WTC11 (cell line): Measurements from ENCODE around the gene CCER1. TPM values are rescaled to one million over a fixed set of nuclear protein-coding genes. Genes with fewer than 3 reads are reported as not detected.

Experiments used
- ATAC-seq: fragments of 200-7000 bp; cut with Tn5 transposase; 2 replicates; pipeline ENCODE4 v1.10.0; 2021; ENCODE audit warnings: mild to moderate bottlenecking, moderate library complexity
- CTCF ChIA-PET: fragments of 300-600 bp; sonication (Branson Sonifier 250); formaldehyde crosslinking; loops from one replicate; lab custom pipeline; 2021; ENCODE audit warnings: antibody characterized with exemption; lab: Charles Lee
- POLR2A ChIA-PET: fragments of 350-600 bp; sonication (Branson Sonifier 250); formaldehyde crosslinking; loops from one replicate; lab custom pipeline; 2021; ENCODE audit warnings: antibody characterized with exemption; lab: Charles Lee
- DNase-seq: peaks from one replicate; pipeline ENCODE4 v3.0.0; 2021; ENCODE audit warnings: low spot score
- H3K27ac Mint-ChIP-seq: 2 replicates; pipeline ENCODE4 v1.8.0; 2021; ENCODE audit warnings: mixed read lengths
- H3K27me3 Mint-ChIP-seq: 2 replicates; pipeline ENCODE4 v1.8.0; 2021; ENCODE audit warnings: low read depth, mild to moderate bottlenecking, moderate library complexity, mixed read lengths
- H3K36me3 Mint-ChIP-seq: 2 replicates; pipeline ENCODE4 v1.8.0; 2021; ENCODE audit warnings: mixed read lengths
- H3K4me1 Mint-ChIP-seq: 2 replicates; pipeline ENCODE4 v1.8.0; 2022; ENCODE audit warnings: mixed read lengths
- H3K4me3 Mint-ChIP-seq: 2 replicates; pipeline ENCODE4 v1.8.0; 2021; ENCODE audit warnings: mild to moderate bottlenecking, moderate library complexity, mixed read lengths
- H3K9me3 Mint-ChIP-seq: 2 replicates; pipeline ENCODE4 v1.8.0; 2021; ENCODE audit warnings: mixed read lengths
- CTCF ChIP-seq: fragments of 200-600 bp; IDR thresholded peaks from 2 replicates; pipeline ENCODE4 v1.8.0; 2022; ENCODE audit warnings: antibody characterized with exemption
- E2F5 ChIP-seq: sonication (generic); formaldehyde crosslinking; IDR thresholded peaks from 2 replicates; pipeline ENCODE4 v1.8.1; 2022; ENCODE audit warnings: mild to moderate bottlenecking, moderate library complexity, missing genetic modification reagents
- GTF2I ChIP-seq: fragments of 250-450 bp; sonication (Bioruptor Pico); conservative IDR thresholded peaks from 2 replicates; pipeline ENCODE4 v1.4.0; 2021; ENCODE audit warnings: mild to moderate bottlenecking
- NFE2L1 ChIP-seq: sonication (generic); formaldehyde crosslinking; IDR thresholded peaks from 2 replicates; pipeline ENCODE4 v1.8.1; 2023; ENCODE audit warnings: missing genetic modification reagents
- RORB ChIP-seq: fragments of 250-450 bp; sonication (Bioruptor Pico); IDR thresholded peaks from 2 replicates; pipeline ENCODE4 v1.9.0; 2021; ENCODE audit warnings: mild to moderate bottlenecking
- SOX15 ChIP-seq: fragments of 250-450 bp; sonication (Bioruptor Pico); IDR thresholded peaks from 2 replicates; pipeline ENCODE4 v1.9.0; 2021; ENCODE audit warnings: mild to moderate bottlenecking
- TCF7 ChIP-seq: sonication (generic); formaldehyde crosslinking; IDR thresholded peaks from 2 replicates; pipeline ENCODE4 v1.8.0; 2022; ENCODE audit warnings: mild to moderate bottlenecking, low read depth, missing genetic modification reagents, moderate library complexity
- ZBTB21 ChIP-seq: sonication (generic); formaldehyde crosslinking; IDR thresholded peaks from 2 replicates; pipeline ENCODE4 v1.8.1; 2023; ENCODE audit warnings: mild to moderate bottlenecking, missing genetic modification reagents, borderline replicate concordance
- ZNF396 ChIP-seq: fragments of 250-450 bp; sonication (Bioruptor Pico); IDR thresholded peaks from 2 replicates; pipeline ENCODE4 v1.8.0; 2021; ENCODE audit warnings: mild to moderate bottlenecking, moderate library complexity, borderline replicate concordance
- ZNF532 ChIP-seq: fragments of 250-450 bp; sonication (Bioruptor Pico); IDR thresholded peaks from 2 replicates; pipeline ENCODE4 v1.9.0; 2021; ENCODE audit warnings: mild to moderate bottlenecking, borderline replicate concordance
- total RNA-seq: library from RNA; stranded (reverse); gene quantifications from 3 replicates; pipeline ENCODE4 v1.2.3, GENCODE V29; 2021
- TF ChIP-seq, protein P1 (sequence below): sonication (generic); formaldehyde crosslinking; IDR thresholded peaks from 2 replicates; pipeline ENCODE4 v1.8.0; 2022; ENCODE audit warnings: mild to moderate bottlenecking, missing genetic modification reagents
- TF ChIP-seq, protein P2 (sequence below): sonication (generic); formaldehyde crosslinking; IDR thresholded peaks from 2 replicates; pipeline ENCODE4 v1.8.1; 2023; ENCODE audit warnings: mild to moderate bottlenecking, moderate library complexity, missing genetic modification reagents
- TF ChIP-seq, protein P3 (sequence below): fragments of 250-450 bp; sonication (Bioruptor Pico); IDR thresholded peaks from 2 replicates; pipeline ENCODE4 v1.9.0; 2021; ENCODE audit warnings: moderate library complexity, mild to moderate bottlenecking, inconsistent platforms, borderline replicate concordance

Gene CCER1
- total RNA-seq, 1 experiment from 2014 or later, result not detected

GRCh38 chr12:90970471-90970870 lies 15.5 kb upstream of the CCER1 start:
- POLR2A ChIA-PET, result no interaction called here
- ATAC-seq (no peak), DNase-seq (no peak)
- no peaks in the 10 kb centered on the region for H3K36me3 Mint-ChIP-seq
- TF ChIP-seq, protein P1, sequence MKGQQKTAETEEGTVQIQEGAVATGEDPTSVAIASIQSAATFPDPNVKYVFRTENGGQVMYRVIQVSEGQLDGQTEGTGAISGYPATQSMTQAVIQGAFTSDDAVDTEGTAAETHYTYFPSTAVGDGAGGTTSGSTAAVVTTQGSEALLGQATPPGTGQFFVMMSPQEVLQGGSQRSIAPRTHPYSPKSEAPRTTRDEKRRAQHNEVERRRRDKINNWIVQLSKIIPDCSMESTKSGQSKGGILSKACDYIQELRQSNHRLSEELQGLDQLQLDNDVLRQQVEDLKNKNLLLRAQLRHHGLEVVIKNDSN (CRISPR knock-in tag), result no peak
- TF ChIP-seq, protein P2, sequence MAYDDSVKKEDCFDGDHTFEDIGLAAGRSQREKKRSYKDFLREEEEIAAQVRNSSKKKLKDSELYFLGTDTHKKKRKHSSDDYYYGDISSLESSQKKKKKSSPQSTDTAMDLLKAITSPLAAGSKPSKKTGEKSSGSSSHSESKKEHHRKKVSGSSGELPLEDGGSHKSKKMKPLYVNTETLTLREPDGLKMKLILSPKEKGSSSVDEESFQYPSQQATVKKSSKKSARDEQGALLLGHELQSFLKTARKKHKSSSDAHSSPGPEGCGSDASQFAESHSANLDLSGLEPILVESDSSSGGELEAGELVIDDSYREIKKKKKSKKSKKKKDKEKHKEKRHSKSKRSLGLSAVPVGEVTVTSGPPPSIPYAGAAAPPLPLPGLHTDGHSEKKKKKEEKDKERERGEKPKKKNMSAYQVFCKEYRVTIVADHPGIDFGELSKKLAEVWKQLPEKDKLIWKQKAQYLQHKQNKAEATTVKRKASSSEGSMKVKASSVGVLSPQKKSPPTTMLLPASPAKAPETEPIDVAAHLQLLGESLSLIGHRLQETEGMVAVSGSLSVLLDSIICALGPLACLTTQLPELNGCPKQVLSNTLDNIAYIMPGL, result no peak
- TF ChIP-seq E2F5 (CRISPR knock-in tag) (no peak), ZNF396 (CRISPR knock-in tag) (no peak), TCF7 (CRISPR knock-in tag) (no peak), CTCF (no peak), RORB (CRISPR knock-in tag) (no peak), ZBTB21 (no peak)
- H3K27me3 Mint-ChIP-seq, result no peaks in the 10 kb centered on the region
- CTCF ChIA-PET, result interaction anchor here (2.0 to 2.7 kb wide), 2 partner anchors 11 to 16 kb away, joined by 7 to 11 read pairs; no protein-coding TSS in a partner anchor
- H3K9me3 Mint-ChIP-seq, result no peaks in the 10 kb centered on the region
- no peak overlapping the region for H3K27ac Mint-ChIP-seq
- H3K4me3 Mint-ChIP-seq, result no peak overlapping the region
- H3K4me1 Mint-ChIP-seq, result peaks cover 11% of the 10 kb centered on the region

GRCh38 chr12:90969851-90970250 lies 14.9 kb upstream of the CCER1 start:
- Mint-ChIP-seq H3K4me1 (peaks cover 11% of the 10 kb centered on the region), H3K27ac (no peak overlapping the region), H3K4me3 (no peak overlapping the region), H3K27me3 (no peaks in the 10 kb centered on the region), H3K9me3 (no peaks in the 10 kb centered on the region), H3K36me3 (no peaks in the 10 kb centered on the region)
- DNase-seq (no peak), ATAC-seq (no peak)
- TF ChIP-seq, protein P1 (CRISPR knock-in tag), result no peak
- no peak for TF ChIP-seq SOX15 (CRISPR knock-in tag)
- no peak for TF ChIP-seq ZNF532 (CRISPR knock-in tag)
- no peak for TF ChIP-seq NFE2L1 (CRISPR knock-in tag)
- no peak for TF ChIP-seq GTF2I (CRISPR knock-in tag)
- TF ChIP-seq, protein P3, sequence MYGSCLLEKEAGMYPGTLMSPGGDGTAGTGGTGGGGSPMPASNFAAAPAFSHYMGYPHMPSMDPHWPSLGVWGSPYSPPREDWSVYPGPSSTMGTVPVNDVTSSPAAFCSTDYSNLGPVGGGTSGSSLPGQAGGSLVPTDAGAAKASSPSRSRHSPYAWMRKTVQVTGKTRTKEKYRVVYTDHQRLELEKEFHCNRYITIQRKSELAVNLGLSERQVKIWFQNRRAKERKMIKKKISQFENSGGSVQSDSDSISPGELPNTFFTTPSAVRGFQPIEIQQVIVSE, result no peak
- ChIA-PET CTCF (interaction anchor here (1.2 to 2.7 kb wide), 3 partner anchors 11 to 357 kb away, joined by 7 to 11 read pairs (median 10); no protein-coding TSS in a partner anchor), POLR2A (no interaction called here)
